ENCODE results near the gene TMX4. TPM values are rescaled to one million over a fixed set of nuclear protein-coding genes. Genes with fewer than 3 reads are reported as not detected.

The TMX4 gene
- total RNA-seq, 4 donors from 2014 or later, result 16.2 to 24.2 (median 21.8) TPM

DNA sequence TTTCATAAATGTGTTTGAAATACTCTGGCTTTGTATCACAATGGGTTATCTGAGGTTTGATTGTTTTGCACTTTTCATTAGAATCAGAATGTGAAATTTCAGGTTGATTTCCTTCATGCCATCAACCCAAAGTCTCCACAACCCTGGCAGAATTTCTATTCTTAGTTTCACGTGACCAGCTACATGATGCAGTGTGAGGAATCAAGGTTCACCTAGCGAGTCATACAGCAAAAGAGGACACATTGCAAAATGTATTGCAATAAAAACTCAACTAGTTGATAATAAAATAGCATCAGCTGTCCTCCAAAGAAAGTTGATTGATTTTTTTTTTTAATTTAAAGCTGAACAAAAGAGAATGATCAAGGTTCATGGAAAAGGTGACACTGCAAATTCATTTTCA, 81.5 kb downstream of the TMX4 start:
- 95% methylated on average over 2 of the region's 2 CpGs for WGBS
- TF ChIP-seq POLR2A (IDR thresholded peaks at IDR 0.05), result no peak
- no peak for TF ChIP-seq POLR2AphosphoS5 (IDR thresholded peaks at IDR 0.05)
- no peak for TF ChIP-seq EP300 (IDR thresholded peaks at IDR 0.05)
- TF ChIP-seq, protein P1, sequence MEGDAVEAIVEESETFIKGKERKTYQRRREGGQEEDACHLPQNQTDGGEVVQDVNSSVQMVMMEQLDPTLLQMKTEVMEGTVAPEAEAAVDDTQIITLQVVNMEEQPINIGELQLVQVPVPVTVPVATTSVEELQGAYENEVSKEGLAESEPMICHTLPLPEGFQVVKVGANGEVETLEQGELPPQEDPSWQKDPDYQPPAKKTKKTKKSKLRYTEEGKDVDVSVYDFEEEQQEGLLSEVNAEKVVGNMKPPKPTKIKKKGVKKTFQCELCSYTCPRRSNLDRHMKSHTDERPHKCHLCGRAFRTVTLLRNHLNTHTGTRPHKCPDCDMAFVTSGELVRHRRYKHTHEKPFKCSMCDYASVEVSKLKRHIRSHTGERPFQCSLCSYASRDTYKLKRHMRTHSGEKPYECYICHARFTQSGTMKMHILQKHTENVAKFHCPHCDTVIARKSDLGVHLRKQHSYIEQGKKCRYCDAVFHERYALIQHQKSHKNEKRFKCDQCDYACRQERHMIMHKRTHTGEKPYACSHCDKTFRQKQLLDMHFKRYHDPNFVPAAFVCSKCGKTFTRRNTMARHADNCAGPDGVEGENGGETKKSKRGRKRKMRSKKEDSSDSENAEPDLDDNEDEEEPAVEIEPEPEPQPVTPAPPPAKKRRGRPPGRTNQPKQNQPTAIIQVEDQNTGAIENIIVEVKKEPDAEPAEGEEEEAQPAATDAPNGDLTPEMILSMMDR (IDR thresholded peaks at IDR 0.05), result no peak
- no peak for DNase-seq (ENCODE audit: low spot score in 2 of 2)
- H3K36me3 ChIP-seq, result no peaks in the 10 kb centered on the region
- no peak overlapping the region for H3K4me3 ChIP-seq
- H3K4me1 ChIP-seq, result peaks cover 10% of the 10 kb centered on the region
- no peaks in the 10 kb centered on the region for H3K27me3 ChIP-seq
- H3K27ac ChIP-seq, result no peak overlapping the region
- no peaks in the 10 kb centered on the region for H3K9me3 ChIP-seq

DNA sequence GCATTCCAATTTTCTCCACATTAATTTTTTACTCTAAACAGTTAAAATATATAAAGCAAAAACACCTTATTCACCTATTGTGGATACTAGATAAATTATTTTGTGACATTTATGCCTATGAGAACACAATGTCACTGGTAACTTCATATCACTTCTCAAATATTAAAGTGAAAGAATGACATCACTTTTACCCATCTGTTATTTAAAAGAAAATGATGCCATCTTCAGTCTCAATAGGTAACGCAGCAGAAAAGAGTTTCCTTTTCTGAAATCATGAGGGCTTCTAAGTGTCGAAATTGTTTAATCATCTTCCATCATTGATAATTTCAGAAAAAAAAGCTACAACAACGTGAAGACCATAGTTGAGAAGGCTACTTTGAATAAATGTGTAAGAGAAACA, 82.2 kb downstream of the TMX4 start:
- Histone ChIP-seq H3K4me1 (peaks cover 10% of the 10 kb centered on the region), H3K4me3 (no peak overlapping the region), H3K36me3 (no peaks in the 10 kb centered on the region), H3K27me3 (no peaks in the 10 kb centered on the region), H3K27ac (no peak overlapping the region), H3K9me3 (no peaks in the 10 kb centered on the region)
- WGBS, result 84% methylated on average over 3 of the region's 3 CpGs
- no peak for TF ChIP-seq POLR2A (IDR thresholded peaks at IDR 0.05)
- TF ChIP-seq, protein P1 (IDR thresholded peaks at IDR 0.05), result no peak
- TF ChIP-seq EP300 (IDR thresholded peaks at IDR 0.05), result no peak
- TF ChIP-seq POLR2AphosphoS5 (IDR thresholded peaks at IDR 0.05), result no peak
- no peak for DNase-seq (ENCODE audit: low spot score in 2 of 2)

DNA sequence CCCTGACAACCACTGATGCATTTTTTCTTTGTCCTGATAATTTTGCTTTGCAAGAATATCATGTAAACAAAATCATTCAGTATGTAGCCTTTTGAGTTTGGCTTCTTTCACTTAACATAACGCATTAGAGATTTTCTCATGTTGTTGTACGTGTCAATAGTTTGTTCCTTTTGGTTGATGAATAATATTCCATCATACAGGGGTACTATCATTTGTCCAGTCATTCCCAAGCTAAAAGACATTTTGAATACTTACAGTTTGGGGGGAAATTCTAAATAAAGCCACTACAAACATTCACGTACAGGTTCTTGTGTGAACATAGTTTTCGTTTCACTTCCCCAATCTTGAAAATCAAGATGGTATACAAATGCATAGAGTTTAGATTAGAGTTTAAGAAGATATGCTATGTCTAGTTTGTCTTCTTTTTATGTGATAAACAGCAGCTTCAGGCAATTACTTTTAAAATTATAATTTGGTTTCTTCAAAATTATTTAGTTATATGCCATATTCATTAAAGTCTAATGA, 84.5 kb downstream of the TMX4 start:
- no peak for DNase-seq (ENCODE audit: low spot score in 2 of 2)
- Histone ChIP-seq H3K36me3 (no peaks in the 10 kb centered on the region), H3K27me3 (no peaks in the 10 kb centered on the region), H3K4me3 (no peak overlapping the region), H3K4me1 (peaks cover 10% of the 10 kb centered on the region), H3K9me3 (no peaks in the 10 kb centered on the region), H3K27ac (no peak overlapping the region)
- TF ChIP-seq POLR2A (IDR thresholded peaks at IDR 0.05) (no peak), POLR2AphosphoS5 (IDR thresholded peaks at IDR 0.05) (no peak), EP300 (IDR thresholded peaks at IDR 0.05) (no peak)
- TF ChIP-seq, protein P1 (IDR thresholded peaks at IDR 0.05), result no peak
- WGBS, result 84% methylated on average over 4 of the region's 4 CpGs

DNA sequence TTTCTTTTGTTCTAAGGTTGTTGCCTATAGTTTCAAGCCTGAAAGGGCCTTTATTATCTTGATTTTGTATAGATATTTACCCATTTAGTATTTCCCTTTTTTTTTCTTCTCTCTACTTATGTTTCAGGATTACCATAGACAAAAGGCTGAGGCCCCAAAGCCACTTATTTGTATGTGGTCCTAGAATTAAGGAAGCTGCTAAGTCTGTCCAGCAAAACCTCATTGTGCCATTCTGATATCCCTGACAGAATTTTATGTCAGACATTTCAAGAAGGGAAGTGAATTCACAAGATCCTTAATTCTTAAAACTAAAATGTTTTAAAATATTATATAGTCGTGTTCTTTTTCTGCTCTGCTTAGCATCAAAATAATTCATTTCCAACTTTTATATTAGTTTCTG, 86.2 kb downstream of the TMX4 start:
- Histone ChIP-seq H3K4me3 (no peak overlapping the region), H3K36me3 (no peaks in the 10 kb centered on the region), H3K27me3 (no peaks in the 10 kb centered on the region), H3K27ac (no peak overlapping the region), H3K4me1 (peaks cover 10% of the 10 kb centered on the region), H3K9me3 (no peaks in the 10 kb centered on the region)
- no peak for DNase-seq (ENCODE audit: low spot score in 2 of 2)
- TF ChIP-seq, protein P1 (IDR thresholded peaks at IDR 0.05), result no peak
- TF ChIP-seq EP300 (IDR thresholded peaks at IDR 0.05) (no peak), POLR2AphosphoS5 (IDR thresholded peaks at IDR 0.05) (no peak), POLR2A (IDR thresholded peaks at IDR 0.05) (no peak)
- 65% methylated on average over 1 of the region's 1 CpG for WGBS

DNA sequence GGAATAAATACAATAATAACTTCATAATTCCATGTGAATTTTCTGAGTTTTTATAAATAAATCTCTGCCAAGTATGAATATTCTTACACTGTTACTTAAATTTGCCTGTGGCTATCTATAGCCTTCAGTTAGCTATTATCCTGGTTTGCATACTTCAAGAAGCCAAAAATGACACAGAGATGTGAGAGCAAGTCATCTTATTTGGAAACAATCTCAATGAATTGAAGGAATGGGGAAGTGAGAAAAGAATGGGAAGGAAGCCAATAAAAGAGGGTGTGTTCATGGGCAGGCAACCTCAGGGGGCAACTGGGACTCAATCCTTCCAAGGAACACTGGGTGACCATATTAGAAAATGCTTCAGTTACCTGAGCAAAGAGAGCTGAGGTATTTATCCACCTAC, 89.2 kb downstream of the TMX4 start:
- Histone ChIP-seq H3K4me1 (no peaks in the 10 kb centered on the region), H3K4me3 (no peak overlapping the region), H3K27ac (no peak overlapping the region), H3K36me3 (no peaks in the 10 kb centered on the region), H3K27me3 (no peaks in the 10 kb centered on the region), H3K9me3 (no peaks in the 10 kb centered on the region)
- no peak for DNase-seq (ENCODE audit: low spot score in 2 of 2)
- TF ChIP-seq EP300 (IDR thresholded peaks at IDR 0.05), result no peak
- TF ChIP-seq, protein P1 (IDR thresholded peaks at IDR 0.05), result no peak
- TF ChIP-seq POLR2AphosphoS5 (IDR thresholded peaks at IDR 0.05), result no peak
- no peak for TF ChIP-seq POLR2A (IDR thresholded peaks at IDR 0.05)

Other genes with a start within 250 kb of the TMX4 start
- gene HAO1, start 79.3 kb downstream of the TMX4 start, total RNA-seq, result under 1 TPM in 1 of 4 donors, not detected in 3; 0.80 TPM
- 10 to 100 TPM in 1 of 4 donors, 1 to 10 TPM in 3; 3.9 to 15.6 (median 6.7) TPM for gene PLCB1, start 112.5 kb upstream of the TMX4 start, total RNA-seq

Data from suprapubic skin (tissue), 4 donors.